SK-N-SH (cell line): ENCODE data around the gene TGFBR3. TPM values are rescaled to one million over a fixed set of nuclear protein-coding genes. Genes with fewer than 3 reads are reported as not detected.

Experiments
- CTCF ChIA-PET: fragments of 300-600, 350-600 bp; formaldehyde crosslinking; extraction: SDS; loops from one replicate; lab custom pipeline; 2021; lab: Yijun Ruan, JAX
- POLR2A ChIA-PET: fragments of 350-600 bp; sonication (Branson Sonifier 250); formaldehyde crosslinking; extraction: SDS; loops from one replicate; lab custom pipeline; 2020; ENCODE audit warnings: antibody characterized with exemption, inconsistent platforms; lab: Yijun Ruan, JAX
- DNase-seq: peaks from one replicate; pipeline ENCODE4 v3.0.0; 2012
- H2AFZ ChIP-seq: fragments of 200-600 bp; sonication (generic); 2 replicates; pipeline ENCODE4 v1.8.1; 2016; ENCODE audit warnings: antibody characterized with exemption, mild to moderate bottlenecking, low read depth
- H3F3A ChIP-seq: fragments of 200-600 bp; sonication (generic); replicated peaks from 2 replicates; pipeline ENCODE3; 2016; ENCODE audit warnings: antibody characterized with exemption, mild to moderate bottlenecking; ENCODE audit not compliant: insufficient read depth
- H3K27ac ChIP-seq, 2 experiments: fragments of 200-500 bp in 1 of 2; fragments of 200-600 bp in 1 of 2; sonication (Bioruptor generic) in 1 of 2; sonication (generic), shearing (Covaris generic) in 1 of 2; 2 replicates each; pipeline versions ENCODE4 v1.5.1 to v1.6.1; 2014 to 2016; ENCODE audit warnings: low read depth in 2 of 2, inconsistent platforms in 1 of 2, low read length in 1 of 2, mild to moderate bottlenecking in 1 of 2, mixed read lengths in 1 of 2
- H3K27me3 ChIP-seq: fragments of 200-600 bp; sonication (generic), shearing (Covaris generic); 2 replicates; pipeline ENCODE4 v1.6.1; 2016; ENCODE audit warnings: mixed run types; ENCODE audit not compliant: insufficient read depth
- H3K36me3 ChIP-seq, 2 experiments: fragments of 200-500 bp in 1 of 2; fragments of 200-600 bp in 1 of 2; sonication (Bioruptor generic) in 1 of 2; sonication (generic) in 1 of 2; replicated peaks in 1 of 2; 2 replicates each; pipeline versions ENCODE3 to v1.5.1; 2014 to 2016; ENCODE audit warnings: low read length in 1 of 2, mild to moderate bottlenecking in 1 of 2; ENCODE audit not compliant: insufficient read depth in 2 of 2, control insufficient read depth in 1 of 2
- H3K4me1 ChIP-seq, 2 experiments: fragments of 200-500 bp in 1 of 2; fragments of 200-600 bp in 1 of 2; sonication (Bioruptor generic) in 1 of 2; sonication (generic), shearing (Covaris generic) in 1 of 2; 2 replicates each; pipeline versions ENCODE4 v1.5.1 to v1.6.1; 2014 to 2016; ENCODE audit warnings: low read depth in 1 of 2, low read length in 1 of 2, mixed run types in 1 of 2; ENCODE audit not compliant: insufficient read depth in 2 of 2, control insufficient read depth in 1 of 2
- H3K4me2 ChIP-seq: fragments of 200-600 bp; sonication (generic), shearing (Covaris generic); 2 replicates; pipeline ENCODE4 v1.6.1; 2017; ENCODE audit warnings: mixed run types
- H3K4me3 ChIP-seq, 2 experiments: fragments of 200-500 bp in 1 of 2; fragments of 200-600 bp in 1 of 2; sonication (Bioruptor generic) in 1 of 2; sonication (generic), shearing (Covaris generic) in 1 of 2; 2 replicates each; pipeline versions ENCODE4 v1.5.1 to v1.8.1; 2014 to 2016; ENCODE audit warnings: low read depth in 2 of 2, inconsistent platforms in 1 of 2, low read length in 1 of 2, mild to moderate bottlenecking in 1 of 2, mixed read lengths in 1 of 2, moderate library complexity in 1 of 2
- H3K79me2 ChIP-seq: fragments of 200-600 bp; sonication (generic); 2 replicates; pipeline ENCODE4 v1.8.1; 2017; ENCODE audit warnings: mild to moderate bottlenecking; ENCODE audit not compliant: insufficient read depth
- H3K9ac ChIP-seq: fragments of 200-600 bp; sonication (generic); 2 replicates; pipeline ENCODE4 v1.6.1; 2017; ENCODE audit warnings: mixed run types
- H3K9me2 ChIP-seq: fragments of 200-600 bp; sonication (generic); 2 replicates; pipeline ENCODE4 v1.6.1; 2017; ENCODE audit warnings: mixed run types
- H3K9me3 ChIP-seq: fragments of 200-600 bp; sonication (generic); 2 replicates; pipeline ENCODE4 v1.6.1; 2017; ENCODE audit warnings: mixed run types, mild to moderate bottlenecking, moderate library complexity
- H4K20me1 ChIP-seq: fragments of 200-600 bp; sonication (generic); 2 replicates; pipeline ENCODE4 v1.6.1; 2017; ENCODE audit warnings: mild to moderate bottlenecking, mixed run types; ENCODE audit not compliant: insufficient read depth
- CHD2 ChIP-seq: fragments of 150-350 bp; IDR thresholded peaks from 2 replicates; pipeline ENCODE4 v1.6.1; 2018; ENCODE audit warnings: low read length; ENCODE audit not compliant: partially characterized antibody
- ELF1 ChIP-seq: IDR thresholded peaks from 2 replicates; pipeline ENCODE4 v1.4.0; 2012
- EP300 ChIP-seq, 2 experiments: IDR thresholded peaks; 2 replicates each; pipeline versions ENCODE4 v1.4.0 to v1.6.1; 2012; ENCODE audit warnings: borderline replicate concordance in 1 of 2, low read depth in 1 of 2, low read length in 1 of 2
- FOXJ3 ChIP-seq: sonication (generic); formaldehyde crosslinking; IDR thresholded peaks from 2 replicates; pipeline ENCODE4 v1.5.1; 2020; ENCODE audit warnings: mild to moderate bottlenecking, missing genetic modification reagents
- FOXM1 ChIP-seq: IDR thresholded peaks from 2 replicates; pipeline ENCODE4 v1.4.0; 2012; ENCODE audit warnings: low read depth, mild to moderate bottlenecking
- MEF2A ChIP-seq: IDR thresholded peaks from 2 replicates; pipeline ENCODE4 v1.4.0; 2012; ENCODE audit warnings: low read depth, borderline replicate concordance
- MXI1 ChIP-seq: IDR thresholded peaks from 2 replicates; pipeline ENCODE4 v1.6.1; 2012; ENCODE audit warnings: mild to moderate bottlenecking, low read depth, low read length, improper control_type of control experiment
- PBX3 ChIP-seq: IDR thresholded peaks from 2 replicates; pipeline ENCODE4; 2012
- POLR2AphosphoS5 ChIP-seq: IDR thresholded peaks from 2 replicates; pipeline ENCODE4 v1.6.1; 2012; ENCODE audit warnings: low read depth, low read length
- RCOR1 ChIP-seq: fragments of 150-350 bp; IDR thresholded peaks from 2 replicates; pipeline ENCODE4 v1.6.1; 2017; ENCODE audit warnings: antibody characterized with exemption, low read length
- RFX5 ChIP-seq: IDR thresholded peaks from 2 replicates; pipeline ENCODE4 v1.6.1; 2012; ENCODE audit warnings: mild to moderate bottlenecking, improper control_type of control experiment, low read length
- SIN3A ChIP-seq: IDR thresholded peaks from 2 replicates; pipeline ENCODE4 v1.6.1; 2012; ENCODE audit warnings: low read depth, mild to moderate bottlenecking, low read length, moderate library complexity, borderline replicate concordance
- TAF1 ChIP-seq: IDR thresholded peaks from 2 replicates; pipeline ENCODE4 v1.6.1; 2012; ENCODE audit warnings: low read depth, mild to moderate bottlenecking, low read length, moderate library complexity, borderline replicate concordance
- TCF12 ChIP-seq: IDR thresholded peaks from 2 replicates; pipeline ENCODE4 v1.4.0; 2012
- TEAD4 ChIP-seq: IDR thresholded peaks from 2 replicates; pipeline ENCODE4 v1.4.0; 2012; ENCODE audit warnings: mild to moderate bottlenecking, borderline replicate concordance; ENCODE audit not compliant: insufficient read depth
- WGBS: methylation state at CpG from one replicate; pipeline ENCODE4 v1.1.6; 2017; ENCODE audit warnings: low lambda C conversion rate; 5-methylcytosine and 5-hydroxymethylcytosine counted together
- polyA plus RNA-seq, 3 experiments: library from polyadenylated mRNA; depleted of rRNA; stranded (reverse); fragments of >200 nt; gene quantifications; 2 replicates each; pipeline ENCODE4 v1.2.3, GENCODE V29; 2012
- TF ChIP-seq, protein P1 (sequence below): IDR thresholded peaks from 2 replicates; pipeline ENCODE4 v1.4.0; 2012; ENCODE audit warnings: low read depth, borderline replicate concordance
- TF ChIP-seq, protein P2 (sequence below): IDR thresholded peaks from 2 replicates; pipeline ENCODE4 v1.6.1; 2012; ENCODE audit warnings: mild to moderate bottlenecking, low read depth, low read length, moderate library complexity
- TF ChIP-seq, protein P3 (sequence below): IDR thresholded peaks from 2 replicates; pipeline ENCODE4 v1.4.0; 2012; ENCODE audit warnings: low read depth, borderline replicate concordance
- TF ChIP-seq, protein P4 (sequence below): fragments of 150-350 bp; IDR thresholded peaks from 2 replicates; pipeline ENCODE4 v1.6.1; 2016; ENCODE audit warnings: mild to moderate bottlenecking, low read depth, low read length

Gene TGFBR3
- polyA plus RNA-seq, 1 of the 3 experiments (the other 2 are of a cell fraction) = 0.07 TPM

GRCh38 chr1:91828583-91829281, 57.2 kb downstream of the TGFBR3 start:
- H3K9me2 ChIP-seq = no peaks in the 10 kb centered on the region
- POLR2A ChIA-PET = no interaction called here
- peaks cover 13% of the 10 kb centered on the region; the same call in 1 of the 2 replicates for H3K27me3 ChIP-seq
- no peaks in the 10 kb centered on the region for H3K36me3 ChIP-seq
- H3K4me1 ChIP-seq = no peaks in the 10 kb centered on the region
- H3K79me2 ChIP-seq = no peaks in the 10 kb centered on the region
- no peaks in the 10 kb centered on the region for H3F3A ChIP-seq
- H3K4me2 ChIP-seq = no peak overlapping the region
- H3K9ac ChIP-seq = no peak overlapping the region
- H3K27ac ChIP-seq = no peak overlapping the region
- no peaks in the 10 kb centered on the region for H3K9me3 ChIP-seq
- CTCF ChIA-PET = no interaction called here
- no peak overlapping the region for H3K4me3 ChIP-seq
- H2AFZ ChIP-seq = no peak overlapping the region
- WGBS = 10% methylated on average over 9 of the region's 9 CpGs
- DNase-seq = no peak
- TF ChIP-seq PBX3 = no peak
- TF ChIP-seq TCF12 = no peak
- TF ChIP-seq TAF1 = no peak
- TF ChIP-seq MEF2A = no peak
- TF ChIP-seq, protein P1, sequence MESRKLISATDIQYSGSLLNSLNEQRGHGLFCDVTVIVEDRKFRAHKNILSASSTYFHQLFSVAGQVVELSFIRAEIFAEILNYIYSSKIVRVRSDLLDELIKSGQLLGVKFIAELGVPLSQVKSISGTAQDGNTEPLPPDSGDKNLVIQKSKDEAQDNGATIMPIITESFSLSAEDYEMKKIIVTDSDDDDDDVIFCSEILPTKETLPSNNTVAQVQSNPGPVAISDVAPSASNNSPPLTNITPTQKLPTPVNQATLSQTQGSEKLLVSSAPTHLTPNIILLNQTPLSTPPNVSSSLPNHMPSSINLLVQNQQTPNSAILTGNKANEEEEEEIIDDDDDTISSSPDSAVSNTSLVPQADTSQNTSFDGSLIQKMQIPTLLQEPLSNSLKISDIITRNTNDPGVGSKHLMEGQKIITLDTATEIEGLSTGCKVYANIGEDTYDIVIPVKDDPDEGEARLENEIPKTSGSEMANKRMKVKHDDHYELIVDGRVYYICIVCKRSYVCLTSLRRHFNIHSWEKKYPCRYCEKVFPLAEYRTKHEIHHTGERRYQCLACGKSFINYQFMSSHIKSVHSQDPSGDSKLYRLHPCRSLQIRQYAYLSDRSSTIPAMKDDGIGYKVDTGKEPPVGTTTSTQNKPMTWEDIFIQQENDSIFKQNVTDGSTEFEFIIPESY = no peak
- TF ChIP-seq FOXM1 = no peak
- TF ChIP-seq, protein P2, sequence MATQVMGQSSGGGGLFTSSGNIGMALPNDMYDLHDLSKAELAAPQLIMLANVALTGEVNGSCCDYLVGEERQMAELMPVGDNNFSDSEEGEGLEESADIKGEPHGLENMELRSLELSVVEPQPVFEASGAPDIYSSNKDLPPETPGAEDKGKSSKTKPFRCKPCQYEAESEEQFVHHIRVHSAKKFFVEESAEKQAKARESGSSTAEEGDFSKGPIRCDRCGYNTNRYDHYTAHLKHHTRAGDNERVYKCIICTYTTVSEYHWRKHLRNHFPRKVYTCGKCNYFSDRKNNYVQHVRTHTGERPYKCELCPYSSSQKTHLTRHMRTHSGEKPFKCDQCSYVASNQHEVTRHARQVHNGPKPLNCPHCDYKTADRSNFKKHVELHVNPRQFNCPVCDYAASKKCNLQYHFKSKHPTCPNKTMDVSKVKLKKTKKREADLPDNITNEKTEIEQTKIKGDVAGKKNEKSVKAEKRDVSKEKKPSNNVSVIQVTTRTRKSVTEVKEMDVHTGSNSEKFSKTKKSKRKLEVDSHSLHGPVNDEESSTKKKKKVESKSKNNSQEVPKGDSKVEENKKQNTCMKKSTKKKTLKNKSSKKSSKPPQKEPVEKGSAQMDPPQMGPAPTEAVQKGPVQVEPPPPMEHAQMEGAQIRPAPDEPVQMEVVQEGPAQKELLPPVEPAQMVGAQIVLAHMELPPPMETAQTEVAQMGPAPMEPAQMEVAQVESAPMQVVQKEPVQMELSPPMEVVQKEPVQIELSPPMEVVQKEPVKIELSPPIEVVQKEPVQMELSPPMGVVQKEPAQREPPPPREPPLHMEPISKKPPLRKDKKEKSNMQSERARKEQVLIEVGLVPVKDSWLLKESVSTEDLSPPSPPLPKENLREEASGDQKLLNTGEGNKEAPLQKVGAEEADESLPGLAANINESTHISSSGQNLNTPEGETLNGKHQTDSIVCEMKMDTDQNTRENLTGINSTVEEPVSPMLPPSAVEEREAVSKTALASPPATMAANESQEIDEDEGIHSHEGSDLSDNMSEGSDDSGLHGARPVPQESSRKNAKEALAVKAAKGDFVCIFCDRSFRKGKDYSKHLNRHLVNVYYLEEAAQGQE = no peak
- TF ChIP-seq EP300 (IDR thresholded peaks at IDR 0.05; ENCODE audit: borderline replicate concordance in 1 of 2, low read depth in 1 of 2, low read length in 1 of 2) = no peak
- no peak for TF ChIP-seq FOXJ3 (CRISPR knock-in tag)
- TF ChIP-seq ELF1 = no peak
- no peak for TF ChIP-seq CHD2
- TF ChIP-seq MXI1 = no peak
- TF ChIP-seq, protein P3, sequence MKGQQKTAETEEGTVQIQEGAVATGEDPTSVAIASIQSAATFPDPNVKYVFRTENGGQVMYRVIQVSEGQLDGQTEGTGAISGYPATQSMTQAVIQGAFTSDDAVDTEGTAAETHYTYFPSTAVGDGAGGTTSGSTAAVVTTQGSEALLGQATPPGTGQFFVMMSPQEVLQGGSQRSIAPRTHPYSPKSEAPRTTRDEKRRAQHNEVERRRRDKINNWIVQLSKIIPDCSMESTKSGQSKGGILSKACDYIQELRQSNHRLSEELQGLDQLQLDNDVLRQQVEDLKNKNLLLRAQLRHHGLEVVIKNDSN = no peak
- TF ChIP-seq SIN3A = no peak
- TF ChIP-seq, protein P4, sequence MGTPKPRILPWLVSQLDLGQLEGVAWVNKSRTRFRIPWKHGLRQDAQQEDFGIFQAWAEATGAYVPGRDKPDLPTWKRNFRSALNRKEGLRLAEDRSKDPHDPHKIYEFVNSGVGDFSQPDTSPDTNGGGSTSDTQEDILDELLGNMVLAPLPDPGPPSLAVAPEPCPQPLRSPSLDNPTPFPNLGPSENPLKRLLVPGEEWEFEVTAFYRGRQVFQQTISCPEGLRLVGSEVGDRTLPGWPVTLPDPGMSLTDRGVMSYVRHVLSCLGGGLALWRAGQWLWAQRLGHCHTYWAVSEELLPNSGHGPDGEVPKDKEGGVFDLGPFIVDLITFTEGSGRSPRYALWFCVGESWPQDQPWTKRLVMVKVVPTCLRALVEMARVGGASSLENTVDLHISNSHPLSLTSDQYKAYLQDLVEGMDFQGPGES = no peak
- TF ChIP-seq POLR2AphosphoS5 = no peak
- no peak for TF ChIP-seq TEAD4
- TF ChIP-seq RCOR1 = no peak
- TF ChIP-seq RFX5 = no peak
- H4K20me1 ChIP-seq = no peaks in the 10 kb centered on the region
